Measurements from ENCODE around the gene RAB3GAP2.
"Not testable (repeated sequence)": the region's sequence is repeated elsewhere in the genome, so short reads cannot be mapped to it uniquely, and the experiment has no call there.

The RAB3GAP2 gene

GRCh38 chr1:220281159-220281574 is 8.9 kb upstream of the RAB3GAP2 start:
- DNase-seq: no peak

GRCh38 chr1:220280249-220280648 is 8.0 kb upstream of the RAB3GAP2 start:
- no peak for DNase-seq

GRCh38 chr1:220278991-220279390 is 6.7 kb upstream of the RAB3GAP2 start:
- DNase-seq: no peak

- DNase-seq: no peak
Observed at GRCh38 chr1:220275430-220275829, 3.2 kb upstream of the RAB3GAP2 start.

- no peak for DNase-seq
Observed at GRCh38 chr1:220274251-220274855, 2.1 kb upstream of the RAB3GAP2 start.

- no peak for DNase-seq
Observed at GRCh38 chr1:220272841-220273090, 513 bp upstream of the RAB3GAP2 start.

GRCh38 chr1:220271706-220272046 is 577 bp downstream of the RAB3GAP2 start:
- DNase-seq: no peak

GRCh38 chr1:220269036-220269435 is 3.2 kb downstream of the RAB3GAP2 start:
- no peak for DNase-seq

- no peak for DNase-seq
Observed at GRCh38 chr1:220267630-220268029, 4.6 kb downstream of the RAB3GAP2 start.

- DNase-seq: not testable (repeated sequence)
Observed at GRCh38 chr1:220260228-220260627, 12.0 kb downstream of the RAB3GAP2 start.

GRCh38 chr1:220259756-220260155 is 12.5 kb downstream of the RAB3GAP2 start:
- not testable (repeated sequence) for DNase-seq

- DNase-seq: not testable (repeated sequence)
Observed at GRCh38 chr1:220256194-220256593, 16.1 kb downstream of the RAB3GAP2 start.

GRCh38 chr1:220255204-220255603 is 17.0 kb downstream of the RAB3GAP2 start:
- no peak for DNase-seq

GRCh38 chr1:220253290-220253689 is 19.0 kb downstream of the RAB3GAP2 start:
- not testable (repeated sequence) for DNase-seq

- no peak for DNase-seq
Observed at GRCh38 chr1:220251272-220251671, 21.0 kb downstream of the RAB3GAP2 start.

GRCh38 chr1:220250681-220251080 is 21.6 kb downstream of the RAB3GAP2 start:
- no peak for DNase-seq

GRCh38 chr1:220249522-220249921 is 22.7 kb downstream of the RAB3GAP2 start:
- DNase-seq: no peak

- not testable (repeated sequence) for DNase-seq
Observed at GRCh38 chr1:220248715-220249265, 23.5 kb downstream of the RAB3GAP2 start.

- DNase-seq: not testable (repeated sequence)
Observed at GRCh38 chr1:220245900-220246299, 26.4 kb downstream of the RAB3GAP2 start.

GRCh38 chr1:220243947-220244346 is 28.3 kb downstream of the RAB3GAP2 start:
- DNase-seq: no peak

GRCh38 chr1:220241072-220241663 is 31.1 kb downstream of the RAB3GAP2 start:
- no peak for DNase-seq

GRCh38 chr1:220239966-220240365 is 32.3 kb downstream of the RAB3GAP2 start:
- DNase-seq: no peak

- no peak for DNase-seq
Observed at GRCh38 chr1:220239213-220239612, 33.0 kb downstream of the RAB3GAP2 start.

- not testable (repeated sequence) for DNase-seq
Observed at GRCh38 chr1:220236278-220236677, 36.0 kb downstream of the RAB3GAP2 start.

- DNase-seq: no peak
Observed at GRCh38 chr1:220235462-220235861, 36.8 kb downstream of the RAB3GAP2 start.

Data from CD4-positive, alpha-beta T cell treated with Interleukin-4 for 4 hours (primary cell).